B cell (primary cell): ENCODE results near the gene KIF1A. TPM values are rescaled to one million over a fixed set of nuclear protein-coding genes. Genes with fewer than 3 reads are reported as not detected.

Source experiments
- ATAC-seq: fragments of 200-7000 bp; cut with Tn5 transposase; one replicate; pipeline ENCODE4 v1.10.0; 2021; ENCODE audit warnings: low read depth, mild to moderate bottlenecking, moderate number of reproducible peaks, moderate library complexity
- CTCF ChIA-PET: fragments of 350-600 bp; sonication (Branson Sonifier 250); formaldehyde crosslinking; loops from one replicate; lab custom pipeline; 2021; ENCODE audit warnings: antibody characterized with exemption, inconsistent platforms; lab: Charles Lee
- POLR2A ChIA-PET: fragments of 350-600 bp; sonication (Branson Sonifier 250); formaldehyde crosslinking; loops from one replicate; lab custom pipeline; 2021; ENCODE audit warnings: antibody characterized with exemption; lab: Charles Lee
- DNase-seq: peaks from one replicate; pipeline ENCODE4 v3.0.0; 2013
- H2AFZ ChIP-seq: 2 replicates; pipeline ENCODE4 v1.6.1; 2012; ENCODE audit warnings: mild to moderate bottlenecking, low read depth, low read length; ENCODE audit not compliant: insufficient read depth, poor library complexity, severe bottlenecking
- H3K27ac ChIP-seq, 2 donors: 1 replicate in 1 of 2; 2 replicates in 1 of 2; pipeline ENCODE4 v1.5.1; 2012 to 2013; ENCODE audit warnings: low read length in 2 of 2, mild to moderate bottlenecking in 2 of 2, moderate library complexity in 1 of 2
- H3K27me3 ChIP-seq, 4 experiments: fragments of 200-600 bp in 1 of 4; sonication (generic) in 1 of 4; replicated peaks in 1 of 4; 1 replicate in 2 of 4; 2 replicates in 2 of 4; pipeline versions ENCODE4 v1.6.1 to v1.7.0; 2013 to 2016; ENCODE audit warnings: low read length in 3 of 4, mild to moderate bottlenecking in 2 of 4, mixed read lengths in 1 of 4, moderate library complexity in 1 of 4; ENCODE audit not compliant: insufficient read depth in 4 of 4, control insufficient read depth in 3 of 4; ENCODE audit errors: control extremely low read depth in 1 of 4
- H3K36me3 ChIP-seq, 2 experiments: replicated peaks in 1 of 2; 1 replicate in 1 of 2; 2 replicates in 1 of 2; pipeline versions ENCODE4 v1.6.1 to v1.7.1; 2013; ENCODE audit warnings: low read length in 1 of 2; ENCODE audit not compliant: insufficient read depth in 2 of 2, control insufficient read depth in 1 of 2; ENCODE audit errors: control extremely low read depth in 1 of 2, extremely low read depth in 1 of 2
- H3K4me1 ChIP-seq, 2 donors: fragments of 200-600 bp in 1 of 2; sonication (generic) in 1 of 2; 1 replicate in 1 of 2; 2 replicates in 1 of 2; pipeline versions ENCODE4 v1.5.1 to v1.6.1; 2013 to 2017; ENCODE audit warnings: low read length in 2 of 2; ENCODE audit not compliant: control insufficient read depth in 2 of 2, insufficient read depth in 2 of 2
- H3K4me2 ChIP-seq: replicated peaks from 2 replicates; pipeline ENCODE3; 2012; ENCODE audit warnings: mild to moderate bottlenecking, low read depth, low read length; ENCODE audit not compliant: poor library complexity, severe bottlenecking
- H3K4me3 ChIP-seq, 5 experiments: fragments of 200-600 bp in 1 of 5; sonication (generic) in 1 of 5; 1 replicate in 3 of 5; 2 replicates in 2 of 5; pipeline versions ENCODE4 v1.5.1 to v1.7.0; 2011 to 2016; ENCODE audit warnings: low read length in 4 of 5, mild to moderate bottlenecking in 4 of 5, low read depth in 2 of 5, control low read depth in 1 of 5, moderate library complexity in 1 of 5; ENCODE audit not compliant: insufficient read depth in 1 of 5; ENCODE audit errors: control extremely low read depth in 1 of 5, extremely low read depth in 1 of 5
- H3K79me2 ChIP-seq: fragments of 200-600 bp; sonication (generic); one replicate; pipeline ENCODE4 v1.6.0; 2016; ENCODE audit warnings: low read length; ENCODE audit not compliant: control insufficient read depth, insufficient read depth
- H3K9ac ChIP-seq: fragments of 200-600 bp; sonication (generic); 2 replicates; pipeline ENCODE4 v1.6.1; 2017; ENCODE audit warnings: mild to moderate bottlenecking, low read length, moderate library complexity
- H3K9me3 ChIP-seq, 3 donors: one replicate each; pipeline versions ENCODE4 v1.6.1 to v1.7.1; 2013; ENCODE audit warnings: low read length in 2 of 3; ENCODE audit not compliant: control insufficient read depth in 2 of 3, insufficient read depth in 1 of 3; ENCODE audit errors: control extremely low read depth in 1 of 3
- H4K20me1 ChIP-seq: 2 replicates; pipeline ENCODE4 v1.6.0; 2012; ENCODE audit warnings: mild to moderate bottlenecking, low read length; ENCODE audit not compliant: insufficient read depth, control insufficient read depth, poor library complexity, severe bottlenecking
- H3K27ac Mint-ChIP-seq: one replicate; pipeline ENCODE4 v1.8.0; 2021; ENCODE audit warnings: mixed read lengths
- H3K27me3 Mint-ChIP-seq: one replicate; pipeline ENCODE4 v1.8.0; 2021; ENCODE audit warnings: mixed read lengths
- H3K4me1 Mint-ChIP-seq: one replicate; pipeline ENCODE4 v1.8.0; 2021; ENCODE audit warnings: mixed read lengths
- H3K4me3 Mint-ChIP-seq: one replicate; pipeline ENCODE4 v1.8.0; 2021; ENCODE audit warnings: mixed read lengths
- H3K9me3 Mint-ChIP-seq: one replicate; pipeline ENCODE4 v1.8.0; 2022; ENCODE audit warnings: mixed read lengths; ENCODE audit not compliant: insufficient read depth
- CTCF ChIP-seq: fragments of 200-600 bp; IDR thresholded peaks from one replicate; pipeline ENCODE4 v1.8.0; 2022; ENCODE audit warnings: antibody characterized with exemption, mild to moderate bottlenecking
- EZH2 ChIP-seq: IDR thresholded peaks from 2 replicates; pipeline ENCODE4 v1.6.1; 2012; ENCODE audit warnings: borderline replicate concordance, low read depth, mild to moderate bottlenecking, moderate library complexity, low read length; ENCODE audit not compliant: insufficient read depth, poor library complexity, severe bottlenecking
- WGBS: methylation state at CpG from one replicate; pipeline ENCODE4 v1.1.5; 2013; ENCODE audit warnings: missing lambda C conversion rate; ENCODE audit not compliant: insufficient coverage; 5-methylcytosine and 5-hydroxymethylcytosine counted together
- intact Hi-C: fragments of 100-400 bp; cut with micrococcal nuclease; formaldehyde crosslinking; loops from one replicate; pipeline ENCODE4 v1.10.0; 2022
- polyA plus RNA-seq: library from polyadenylated mRNA; depleted of rRNA; stranded (reverse); fragments of >200 nt; gene quantifications from 2 replicates; pipeline ENCODE4 v1.2.3, GENCODE V29; 2012
- total RNA-seq, 2 donors: library from RNA; stranded (reverse); fragments of 120-200 nt in 1 of 2; gene quantifications; 1 replicate in 1 of 2; 2 replicates in 1 of 2; pipeline versions ENCODE4 v1.2.3 to v1.2.4, GENCODE V29; 2013 to 2022

The KIF1A gene
- total and polyA plus RNA-seq, 2 donors (not counting 1 experiment from before 2014, with no cell fraction given), result not detected

- WGBS, result 86% methylated on average over 20 of the region's 21 CpGs
- Histone ChIP-seq H3K27me3 (peaks cover 0 to 10% (median 2%) of the 10 kb centered on the region in 4 experiments), H3K79me2 (no peaks in the 10 kb centered on the region), H3K4me2 (no peak overlapping the region), H3K27ac (no peak overlapping the region), H3K36me3 (no peaks in the 10 kb centered on the region), H3K9ac (no peak overlapping the region), H4K20me1 (no peaks in the 10 kb centered on the region), H3K4me3 (no peak overlapping the region), H2AFZ (no peak overlapping the region), H3K4me1 (no peaks in the 10 kb centered on the region), H3K9me3 (peaks cover 0 to 5% (median 0%) of the 10 kb centered on the region in 3 donors)
- Mint-ChIP-seq H3K9me3 (no peaks in the 10 kb centered on the region), H3K4me1 (no peaks in the 10 kb centered on the region), H3K27me3 (peaks cover 23% of the 10 kb centered on the region), H3K27ac (no peak overlapping the region), H3K4me3 (no peak overlapping the region)
- ChIA-PET CTCF (no interaction called here), POLR2A (no interaction called here)
- no peak for DNase-seq
- TF ChIP-seq EZH2, result no peak
- TF ChIP-seq CTCF, result no peak
- ATAC-seq, result no peak
- intact Hi-C loops, result no loop called here
Observed at GRCh38 chr2:240795916-240796510, 24.0 kb downstream of the KIF1A start.

GRCh38 chr2:240795454-240795853 is 24.6 kb downstream of the KIF1A start:
- WGBS, result 86% methylated on average over 11 of the region's 11 CpGs
- no peak overlapping the region for H3K4me3 Mint-ChIP-seq
- H3K4me1 Mint-ChIP-seq, result no peaks in the 10 kb centered on the region
- H3K27me3 ChIP-seq, result peaks cover 0 to 7% (median under 1%) of the 10 kb centered on the region in 4 experiments
- H4K20me1 ChIP-seq, result no peaks in the 10 kb centered on the region
- no peak for TF ChIP-seq EZH2
- TF ChIP-seq CTCF, result no peak
- no peak overlapping the region for H3K4me3 ChIP-seq
- H3K9ac ChIP-seq, result no peak overlapping the region
- DNase-seq (no peak), ATAC-seq (no peak)
- peaks cover 22% of the 10 kb centered on the region for H3K27me3 Mint-ChIP-seq
- H3K9me3 ChIP-seq, result peaks cover 0 to 4% (median 0%) of the 10 kb centered on the region in 3 donors
- no peak overlapping the region for H3K4me2 ChIP-seq
- no peaks in the 10 kb centered on the region for H3K36me3 ChIP-seq
- no peak overlapping the region for H2AFZ ChIP-seq
- intact Hi-C loops, result no loop called here
- H3K9me3 Mint-ChIP-seq, result no peaks in the 10 kb centered on the region
- no peaks in the 10 kb centered on the region for H3K4me1 ChIP-seq
- no peak overlapping the region for H3K27ac ChIP-seq
- ChIA-PET CTCF (no interaction called here), POLR2A (no interaction called here)
- H3K79me2 ChIP-seq, result no peaks in the 10 kb centered on the region
- no peak overlapping the region for H3K27ac Mint-ChIP-seq
